K562 (cell line): ENCODE results near the gene SNU13. TPM values are rescaled to one million over a fixed set of nuclear protein-coding genes. Genes with fewer than 3 reads are reported as not detected.

Source experiments
- ATAC-seq: fragments of 200-7000 bp; cut with Tn5 transposase; 3 replicates; pipeline ENCODE4 v1.9.1; 2020; ENCODE audit warnings: moderate library complexity
- BruUV-seq: library from RNA; stranded (reverse); fragments of 400-500 nt; replicated peaks from 2 replicates; lab custom pipeline; 2021; lab: Mats Ljungman, UMichigan
- CTCF ChIA-PET: fragments of 300-600 bp; formaldehyde crosslinking; extraction: SDS; loops from one replicate; lab custom pipeline; 2021; ENCODE audit warnings: low intra/inter-chr PET ratio; lab: Yijun Ruan, JAX
- POLR2A ChIA-PET: fragments of 300-600, 350-650 bp; sonication (Branson Sonifier 250); formaldehyde crosslinking; extraction: SDS; loops from one replicate; lab custom pipeline; 2021; ENCODE audit warnings: antibody characterized with exemption, inconsistent platforms; lab: Yijun Ruan, JAX
- DNase-seq, 4 experiments: peaks; one replicate each; pipeline versions ENCODE4 v3.0.0 to v3.0.0-alpha.2; 2011 to 2018; ENCODE audit warnings: low spot score in 3 of 4, mixed read lengths in 3 of 4; ENCODE audit errors: extremely low read depth in 1 of 4
- FAIRE-seq: peaks from 2 replicates; lab custom pipeline; 2011; peaks lifted over from hg19 to GRCh38; lab: Jason Lieb, UNC
- H2AFZ ChIP-seq: 2 replicates; pipeline ENCODE4 v1.6.0; 2011; ENCODE audit warnings: low read depth, low read length, control low read depth, inconsistent platforms
- H3K27ac ChIP-seq: fragments of 200-600 bp; 3 replicates; pipeline ENCODE4 v1.8.0; 2011; ENCODE audit warnings: low read depth, mild to moderate bottlenecking, control low read depth, inconsistent platforms, low read length, moderate library complexity, mixed read lengths; ENCODE audit errors: extremely low read depth
- H3K27me3 ChIP-seq, 2 experiments: fragments of 300-600 bp in 1 of 2; 2 replicates in 1 of 2; 3 replicates in 1 of 2; pipeline versions ENCODE4 v1.6.0 to v1.8.0; 2011; ENCODE audit warnings: inconsistent platforms in 2 of 2, low read length in 2 of 2, mild to moderate bottlenecking in 1 of 2, mixed read lengths in 1 of 2, moderate library complexity in 1 of 2; ENCODE audit not compliant: control insufficient read depth in 2 of 2, insufficient read depth in 2 of 2
- H3K36me3 ChIP-seq: fragments of 300-600 bp; 3 replicates; pipeline ENCODE4 v1.8.0; 2011; ENCODE audit warnings: mild to moderate bottlenecking, low read length, inconsistent platforms; ENCODE audit not compliant: control insufficient read depth, insufficient read depth
- H3K4me1 ChIP-seq, 2 experiments: fragments of 200-600 bp in 1 of 2; replicated peaks in 1 of 2; 2 replicates in 1 of 2; 3 replicates in 1 of 2; pipeline versions ENCODE4 v1.5.1 to v1.8.0; 2011; ENCODE audit warnings: inconsistent platforms in 2 of 2, low read length in 2 of 2, mild to moderate bottlenecking in 1 of 2, mixed read lengths in 1 of 2, moderate library complexity in 1 of 2; ENCODE audit not compliant: control insufficient read depth in 2 of 2, insufficient read depth in 2 of 2
- H3K4me2 ChIP-seq: 2 replicates; pipeline ENCODE4 v1.6.1; 2011; ENCODE audit warnings: low read length, control low read depth, inconsistent platforms, mixed read lengths; ENCODE audit not compliant: insufficient read depth
- H3K4me3 ChIP-seq: fragments of 200-600 bp; sonication (generic), shearing (Covaris generic); 2 replicates; pipeline ENCODE4 v1.5.1; 2016; ENCODE audit warnings: control low read depth, inconsistent platforms
- H3K79me2 ChIP-seq: fragments of 200-600 bp; 3 replicates; pipeline ENCODE4 v1.8.0; 2011; ENCODE audit warnings: low read length, inconsistent platforms; ENCODE audit not compliant: control insufficient read depth, insufficient read depth
- H3K9ac ChIP-seq, 2 experiments: 2 replicates each; pipeline versions ENCODE4 v1.6.0 to v1.6.1; 2011; ENCODE audit warnings: low read depth in 2 of 2, low read length in 2 of 2, control low read depth in 1 of 2, inconsistent platforms in 1 of 2, mild to moderate bottlenecking in 1 of 2, mixed read lengths in 1 of 2; ENCODE audit not compliant: insufficient read depth in 1 of 2
- H3K9me1 ChIP-seq: one replicate; pipeline ENCODE4 v1.6.0; 2011; ENCODE audit warnings: inconsistent platforms, mild to moderate bottlenecking, low read length, moderate library complexity; ENCODE audit not compliant: control insufficient read depth, insufficient read depth
- H3K9me3 ChIP-seq: replicated peaks from 2 replicates; pipeline ENCODE4 v1.5.1; 2011; ENCODE audit warnings: low read depth, low read length, inconsistent platforms; ENCODE audit not compliant: control insufficient read depth, insufficient read depth
- H4K20me1 ChIP-seq: replicated peaks from 2 replicates; pipeline ENCODE4 v1.6.1; 2011; ENCODE audit warnings: low read length, inconsistent platforms, mixed read lengths; ENCODE audit not compliant: control insufficient read depth, insufficient read depth
- ARHGAP35 ChIP-seq: fragments of 450-650 bp; IDR thresholded peaks from 2 replicates; pipeline ENCODE4 v1.6.1; 2018; ENCODE audit not compliant: partially characterized antibody
- BCOR ChIP-seq: fragments of 450-650 bp; IDR thresholded peaks from 2 replicates; pipeline ENCODE4 v1.6.1; 2016
- C11orf30 ChIP-seq: fragments of 450-650 bp; IDR thresholded peaks from 2 replicates; pipeline ENCODE4 v1.6.1; 2016; ENCODE audit warnings: low read depth, mild to moderate bottlenecking
- DMBX1 ChIP-seq: fragments of 250-450 bp; sonication (Bioruptor Pico); IDR thresholded peaks from 2 replicates; pipeline ENCODE4 v1.8.0; 2022; ENCODE audit warnings: inconsistent platforms, mild to moderate bottlenecking, moderate library complexity, borderline replicate concordance
- HMBOX1 ChIP-seq: sonication (generic); IDR thresholded peaks from 2 replicates; pipeline ENCODE4 v1.6.1; 2016
- KLF1 ChIP-seq: fragments of 450-650 bp; IDR thresholded peaks from 2 replicates; pipeline ENCODE4 v1.6.1; 2016; ENCODE audit warnings: missing genetic modification characterization, missing compliant biosample characterization
- MAFG ChIP-seq: fragments of 450-650 bp; conservative IDR thresholded peaks from 2 replicates; pipeline ENCODE4 v1.6.1; 2016; ENCODE audit warnings: missing genetic modification characterization, missing compliant biosample characterization
- MEF2A ChIP-seq: IDR thresholded peaks from 2 replicates; pipeline ENCODE4 v1.6.1; 2011; ENCODE audit warnings: low read depth, mild to moderate bottlenecking, low read length, moderate library complexity; ENCODE audit not compliant: control insufficient read depth
- NFIC ChIP-seq: fragments of 450-650 bp; IDR thresholded peaks from 2 replicates; pipeline ENCODE4 v1.6.1; 2017; ENCODE audit warnings: mild to moderate bottlenecking, inconsistent platforms
- NRF1 ChIP-seq, 2 experiments: fragments of 450-650 bp; IDR thresholded peaks in 1 of 2; conservative IDR thresholded peaks in 1 of 2; 2 replicates each; pipeline ENCODE4 v1.6.1; 2014; ENCODE audit warnings: mild to moderate bottlenecking in 2 of 2
- RREB1 ChIP-seq: fragments of 250-450 bp; sonication (Bioruptor Pico); IDR thresholded peaks from 2 replicates; pipeline ENCODE4 v1.4.0; 2020
- SPI1 ChIP-seq: IDR thresholded peaks from 2 replicates; pipeline ENCODE4 v1.6.1; 2011; ENCODE audit warnings: low read depth, low read length, control low read depth, borderline replicate concordance
- STAT5A ChIP-seq: IDR thresholded peaks from 2 replicates; pipeline ENCODE4 v1.6.1; 2012; ENCODE audit warnings: low read length, inconsistent platforms, borderline replicate concordance
- STAT6 ChIP-seq: sonication (generic); formaldehyde crosslinking; IDR thresholded peaks from 2 replicates; pipeline ENCODE4 v1.8.1; 2023; ENCODE audit warnings: mild to moderate bottlenecking, missing genetic modification reagents
- ZNF316 ChIP-seq: fragments of 450-650 bp; IDR thresholded peaks from 2 replicates; pipeline ENCODE4 v1.6.1; 2016
- ZNF586 ChIP-seq: fragments of 450-650 bp; formaldehyde crosslinking; conservative IDR thresholded peaks from 2 replicates; pipeline ENCODE4 v1.4.0; 2020; ENCODE audit warnings: mild to moderate bottlenecking, moderate library complexity
- WGBS: fragments of 100-300 bp; shearing (Covaris generic); methylation state at CpG from one replicate; pipeline ENCODE4 v1.1.6; 2016; ENCODE audit warnings: low coverage, mixed read lengths; ENCODE audit not compliant: insufficient coverage; ENCODE audit errors: missing lambda C conversion rate; 5-methylcytosine and 5-hydroxymethylcytosine counted together
- in situ Hi-C: fragments of 300-500 bp; cut with MboI; formaldehyde crosslinking; loops from 4 replicates; pipeline ENCODE4 v1.15.0; 2018; ENCODE audit warnings: inconsistent platforms, mixed read lengths
- intact Hi-C: fragments of 100-400 bp; cut with micrococcal nuclease; formaldehyde crosslinking; loops from 2 replicates; pipeline ENCODE4 v1.14.2; 2022
- polyA plus RNA-seq, 8 experiments: library from polyadenylated mRNA; depleted of rRNA in 4 of 8; stranded (reverse) in 5 of 8; unstranded in 3 of 8; fragments of >200 nt; fragmentation: Nextera tagmentation in 2 of 8; fragmentation: Illumina TruSeq in 1 of 8; extraction: Ambion mirVana in 2 of 8; extraction: Trizol in 1 of 8; gene quantifications; 2 replicates each; pipeline versions ENCODE4 v1.2.1 to v1.2.3, GENCODE V29; 2011 to 2014; ENCODE audit warnings: inconsistent platforms in 1 of 8, missing spikeins in 1 of 8
- total RNA-seq, 7 experiments: library from RNA; depleted of rRNA in 6 of 7; stranded (reverse); fragments of >200 nt in 6 of 7; fragmentation: Illumina TruSeq in 2 of 7; extraction: Trizol in 2 of 7; gene quantifications; 2 replicates each; pipeline versions ENCODE4 v1.2.1 to v1.2.3, GENCODE V29; 2011 to 2021; ENCODE audit warnings: low replicate concordance in 1 of 7

The SNU13 gene
- total and polyA plus RNA-seq, 9 of the 15 experiments (the other 6 are each of a cell fraction or from before 2014, with no cell fraction given), result 185 to 981 (median 283) TPM

- no peaks in the 10 kb centered on the region for H3K9me1 ChIP-seq
- peak overlapping the region; percentile 91; the same call in 2 of the 3 replicates for H3K27ac ChIP-seq
- WGBS, result 8% methylated on average over 7 of the region's 9 CpGs
- H3K79me2 ChIP-seq, result peaks cover 100% of the 10 kb centered on the region
- no peak for DNase-seq
- FAIRE-seq, result no peak
- peak overlapping the region; percentile 94 to 95 for H3K9ac ChIP-seq
- no peak overlapping the region for H2AFZ ChIP-seq
- peak; percentile 7; the same call in 2 of the 3 replicates for ATAC-seq
- no peaks in the 10 kb centered on the region for H3K9me3 ChIP-seq
- no TSS peak for BruUV-seq
- intact Hi-C loops, result no loop called here
- peak overlapping the region; percentile 65 for H3K4me3 ChIP-seq
- peaks cover 3 to 13% of the 10 kb centered on the region in 2 experiments; a peak in 2 of 5 replicates for H3K4me1 ChIP-seq
- peaks cover 17% of the 10 kb centered on the region for H4K20me1 ChIP-seq
- H3K36me3 ChIP-seq, result peaks cover 34% of the 10 kb centered on the region
- peak overlapping the region; percentile 96 for H3K4me2 ChIP-seq
- POLR2A ChIA-PET, result interaction anchor here (0.6 kb wide), 2 partner anchors 55 to 85 kb away, joined by 3 read pairs; no protein-coding TSS in a partner anchor
- in situ Hi-C loops, result no loop called here
- CTCF ChIA-PET, result no interaction called here
- H3K27me3 ChIP-seq, result no peaks in the 10 kb centered on the region
- TF ChIP-seq STAT6 (no peak), C11orf30 (no peak), SPI1 (no peak), BCOR (no peak), RREB1 (CRISPR knock-in tag) (no peak), MEF2A (no peak), STAT5A (no peak), ARHGAP35 (no peak), MAFG (no peak), ZNF316 (no peak), HMBOX1 (no peak), NRF1 (conservative IDR thresholded peaks at IDR 0.05 in 1 of 2, IDR thresholded peaks at IDR 0.05 in 1 of 2) (no peak), DMBX1 (CRISPR knock-in tag) (no peak), NFIC (no peak), KLF1 (tag) (no peak), ZNF586 (CRISPR knock-in tag) (no peak)
Measured at GRCh38 chr22:41683052-41683451, 5.6 kb downstream of the SNU13 start.
